Endothelial cell (in vitro differentiated cells): ENCODE data around the gene PGF. TPM values are rescaled to one million over a fixed set of nuclear protein-coding genes. Genes with fewer than 3 reads are reported as not detected.

Experiments
- DNase-seq: peaks from one replicate; pipeline ENCODE4 v3.0.0; 2021; ENCODE audit warnings: low spot score
- H3K27ac Mint-ChIP-seq: one replicate; pipeline ENCODE4 v1.8.0; 2021; ENCODE audit warnings: mixed read lengths, inconsistent platforms; ENCODE audit not compliant: unreplicated experiment
- H3K27me3 Mint-ChIP-seq: one replicate; pipeline ENCODE4 v1.8.0; 2021; ENCODE audit warnings: mild to moderate bottlenecking, moderate library complexity, mixed read lengths, inconsistent platforms; ENCODE audit not compliant: unreplicated experiment
- H3K36me3 Mint-ChIP-seq: one replicate; pipeline ENCODE4 v1.8.0; 2021; ENCODE audit warnings: mild to moderate bottlenecking, low read depth, mixed read lengths, inconsistent platforms; ENCODE audit not compliant: unreplicated experiment
- H3K4me1 Mint-ChIP-seq: one replicate; pipeline ENCODE4 v1.8.0; 2021; ENCODE audit warnings: mild to moderate bottlenecking, mixed read lengths, inconsistent platforms; ENCODE audit not compliant: unreplicated experiment
- H3K4me3 Mint-ChIP-seq: one replicate; pipeline ENCODE4 v1.8.0; 2021; ENCODE audit warnings: mild to moderate bottlenecking, mixed read lengths, inconsistent platforms; ENCODE audit not compliant: unreplicated experiment
- H3K9me3 Mint-ChIP-seq: one replicate; pipeline ENCODE4 v1.8.0; 2021; ENCODE audit warnings: mixed read lengths, inconsistent platforms; ENCODE audit not compliant: unreplicated experiment
- total RNA-seq: library from RNA; stranded (reverse); fragmentation: NEBNext Ultra II Directional; extraction: Animal tissue kit (Norgen Biotek cat#: 25700); gene quantifications from one replicate; pipeline ENCODE4 v1.2.1, GENCODE V29; 2021; ENCODE audit not compliant: unreplicated experiment
- TF ChIP-seq, protein P1 (sequence below): fragments of 200-600 bp; sonication (generic); IDR thresholded peaks from one replicate; pipeline ENCODE4 v1.5.0; 2021; ENCODE audit warnings: antibody characterized with exemption; ENCODE audit not compliant: unreplicated experiment

Gene PGF
- total RNA-seq, 1 donor from 2014 or later, result 6.5 TPM

GRCh38 chr14:74942608-74943007 lies 12.8 kb downstream of the PGF start:
- Mint-ChIP-seq H3K4me3 (no peak overlapping the region), H3K9me3 (no peaks in the 10 kb centered on the region), H3K4me1 (peaks cover 3% of the 10 kb centered on the region), H3K27ac (no peak overlapping the region), H3K27me3 (peaks cover 4% of the 10 kb centered on the region), H3K36me3 (no peaks in the 10 kb centered on the region)
- TF ChIP-seq, protein P1, sequence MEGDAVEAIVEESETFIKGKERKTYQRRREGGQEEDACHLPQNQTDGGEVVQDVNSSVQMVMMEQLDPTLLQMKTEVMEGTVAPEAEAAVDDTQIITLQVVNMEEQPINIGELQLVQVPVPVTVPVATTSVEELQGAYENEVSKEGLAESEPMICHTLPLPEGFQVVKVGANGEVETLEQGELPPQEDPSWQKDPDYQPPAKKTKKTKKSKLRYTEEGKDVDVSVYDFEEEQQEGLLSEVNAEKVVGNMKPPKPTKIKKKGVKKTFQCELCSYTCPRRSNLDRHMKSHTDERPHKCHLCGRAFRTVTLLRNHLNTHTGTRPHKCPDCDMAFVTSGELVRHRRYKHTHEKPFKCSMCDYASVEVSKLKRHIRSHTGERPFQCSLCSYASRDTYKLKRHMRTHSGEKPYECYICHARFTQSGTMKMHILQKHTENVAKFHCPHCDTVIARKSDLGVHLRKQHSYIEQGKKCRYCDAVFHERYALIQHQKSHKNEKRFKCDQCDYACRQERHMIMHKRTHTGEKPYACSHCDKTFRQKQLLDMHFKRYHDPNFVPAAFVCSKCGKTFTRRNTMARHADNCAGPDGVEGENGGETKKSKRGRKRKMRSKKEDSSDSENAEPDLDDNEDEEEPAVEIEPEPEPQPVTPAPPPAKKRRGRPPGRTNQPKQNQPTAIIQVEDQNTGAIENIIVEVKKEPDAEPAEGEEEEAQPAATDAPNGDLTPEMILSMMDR, result no peak
- DNase-seq, result no peak

DNA sequence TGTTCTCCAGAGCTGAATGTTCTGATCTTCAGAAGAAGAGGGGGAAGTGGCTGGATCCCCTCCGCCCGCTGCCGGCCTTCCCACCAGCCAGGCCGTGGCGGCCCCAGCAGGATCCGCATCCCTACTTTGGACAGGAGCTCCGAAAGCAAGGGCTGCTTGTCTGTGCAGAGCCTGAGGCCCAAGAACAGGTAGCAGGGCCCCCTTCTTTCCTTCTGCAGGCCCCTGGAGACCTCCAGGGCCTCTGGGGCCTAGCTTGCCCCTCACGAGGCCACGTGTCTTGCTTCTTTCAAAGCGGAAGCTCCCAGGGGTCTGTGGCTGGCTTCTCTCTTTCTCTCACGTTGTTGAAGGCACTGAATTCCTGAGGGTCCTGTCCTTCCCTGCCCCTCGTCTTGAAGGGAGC lies 13.2 kb downstream of the PGF start:
- Mint-ChIP-seq H3K27me3 (peaks cover 4% of the 10 kb centered on the region), H3K36me3 (no peaks in the 10 kb centered on the region), H3K4me1 (peaks cover 3% of the 10 kb centered on the region), H3K27ac (no peak overlapping the region), H3K4me3 (no peak overlapping the region), H3K9me3 (no peaks in the 10 kb centered on the region)
- TF ChIP-seq, protein P1, result no peak
- DNase-seq, result no peak

DNA sequence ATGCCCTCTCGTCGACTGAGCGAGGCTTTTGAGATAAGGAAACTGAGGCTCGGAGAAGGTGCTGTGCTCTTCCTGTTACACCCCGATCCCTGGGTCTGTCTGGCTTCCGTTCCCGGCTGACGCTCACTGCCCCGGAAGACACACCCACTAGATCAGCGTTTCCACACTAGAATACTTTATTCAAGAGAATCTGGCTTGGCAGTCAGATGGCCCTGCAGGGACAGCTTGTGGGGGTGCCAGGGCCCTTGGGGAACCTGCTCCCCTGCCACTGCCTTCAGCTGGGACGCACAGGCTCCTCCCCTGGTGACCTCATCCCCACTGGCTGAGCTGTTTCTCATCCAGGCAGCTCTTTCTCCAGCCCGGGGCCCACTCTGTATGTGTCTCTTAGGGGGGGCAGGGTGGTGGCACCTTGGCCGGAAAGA lies 13.7 kb downstream of the PGF start:
- Mint-ChIP-seq H3K27ac (no peak overlapping the region), H3K4me1 (peaks cover 3% of the 10 kb centered on the region), H3K4me3 (no peak overlapping the region), H3K9me3 (no peaks in the 10 kb centered on the region), H3K27me3 (peaks cover 5% of the 10 kb centered on the region), H3K36me3 (no peaks in the 10 kb centered on the region)
- no peak for DNase-seq
- TF ChIP-seq, protein P1, result no peak

DNA sequence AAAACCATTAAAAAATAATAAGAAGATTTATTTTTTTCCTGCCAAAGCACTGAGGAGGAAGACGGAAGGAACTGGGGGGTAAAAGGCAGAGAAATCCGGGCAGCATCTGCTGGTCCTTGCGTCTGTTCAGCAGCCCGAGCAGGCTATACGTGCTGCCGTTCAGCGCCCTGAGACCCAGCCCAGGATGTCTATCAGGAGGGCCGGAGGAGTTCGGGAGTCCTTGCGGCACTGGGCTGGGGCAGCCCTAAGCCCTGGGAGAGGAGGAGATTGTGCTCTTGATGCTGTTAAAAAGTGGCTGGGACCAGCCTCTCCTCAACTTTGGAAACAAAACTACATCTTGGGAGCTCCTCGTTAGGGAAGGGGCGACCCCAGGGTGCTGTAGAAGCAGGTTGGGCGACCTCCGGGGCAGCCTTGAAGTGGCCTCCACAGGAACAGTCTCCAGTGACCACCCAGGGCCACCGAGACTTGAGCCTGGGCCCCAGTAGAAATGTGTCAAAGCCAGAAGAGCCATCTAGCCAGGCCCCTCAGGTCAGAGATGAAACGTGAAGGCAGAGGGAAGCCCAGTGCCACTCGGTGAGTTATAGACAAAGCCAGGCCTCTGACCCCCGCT lies 14.3 kb downstream of the PGF start:
- TF ChIP-seq, protein P1, result no peak
- H3K4me1 Mint-ChIP-seq, result peaks cover 3% of the 10 kb centered on the region
- DNase-seq, result no peak
- peaks cover 5% of the 10 kb centered on the region for H3K27me3 Mint-ChIP-seq
- H3K9me3 Mint-ChIP-seq, result no peaks in the 10 kb centered on the region
- no peak overlapping the region for H3K4me3 Mint-ChIP-seq
- H3K36me3 Mint-ChIP-seq, result no peaks in the 10 kb centered on the region
- H3K27ac Mint-ChIP-seq, result no peak overlapping the region

GRCh38 chr14:74938531-74939495 lies 16.6 kb downstream of the PGF start:
- Mint-ChIP-seq H3K9me3 (no peaks in the 10 kb centered on the region), H3K4me1 (peaks cover 3% of the 10 kb centered on the region), H3K27ac (no peak overlapping the region), H3K4me3 (no peak overlapping the region), H3K36me3 (no peaks in the 10 kb centered on the region), H3K27me3 (peaks cover 5% of the 10 kb centered on the region)
- TF ChIP-seq, protein P1, result no peak
- DNase-seq, result no peak
